Measurements from ENCODE around the gene ACOX1.

DNA sequence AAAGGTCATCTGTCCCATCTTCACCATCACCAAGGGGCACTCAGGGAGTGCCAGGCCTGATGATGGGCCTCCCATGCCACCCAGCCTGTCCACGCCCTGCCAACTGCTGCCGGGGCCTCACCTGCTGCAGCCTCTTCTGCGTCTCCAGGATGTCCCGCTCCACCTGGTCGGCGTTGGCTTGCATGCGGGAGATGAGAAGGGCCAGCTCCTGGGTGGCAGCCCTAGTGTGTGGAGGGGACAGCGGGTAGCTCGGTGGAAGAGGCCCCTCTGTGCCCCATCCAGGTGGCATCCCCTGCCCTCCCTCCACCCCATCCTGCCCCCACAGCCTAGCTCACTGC is 44.9 kb upstream of the ACOX1 start:
- TF ChIP-seq, protein P1, sequence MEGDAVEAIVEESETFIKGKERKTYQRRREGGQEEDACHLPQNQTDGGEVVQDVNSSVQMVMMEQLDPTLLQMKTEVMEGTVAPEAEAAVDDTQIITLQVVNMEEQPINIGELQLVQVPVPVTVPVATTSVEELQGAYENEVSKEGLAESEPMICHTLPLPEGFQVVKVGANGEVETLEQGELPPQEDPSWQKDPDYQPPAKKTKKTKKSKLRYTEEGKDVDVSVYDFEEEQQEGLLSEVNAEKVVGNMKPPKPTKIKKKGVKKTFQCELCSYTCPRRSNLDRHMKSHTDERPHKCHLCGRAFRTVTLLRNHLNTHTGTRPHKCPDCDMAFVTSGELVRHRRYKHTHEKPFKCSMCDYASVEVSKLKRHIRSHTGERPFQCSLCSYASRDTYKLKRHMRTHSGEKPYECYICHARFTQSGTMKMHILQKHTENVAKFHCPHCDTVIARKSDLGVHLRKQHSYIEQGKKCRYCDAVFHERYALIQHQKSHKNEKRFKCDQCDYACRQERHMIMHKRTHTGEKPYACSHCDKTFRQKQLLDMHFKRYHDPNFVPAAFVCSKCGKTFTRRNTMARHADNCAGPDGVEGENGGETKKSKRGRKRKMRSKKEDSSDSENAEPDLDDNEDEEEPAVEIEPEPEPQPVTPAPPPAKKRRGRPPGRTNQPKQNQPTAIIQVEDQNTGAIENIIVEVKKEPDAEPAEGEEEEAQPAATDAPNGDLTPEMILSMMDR (IDR thresholded peaks at IDR 0.05) = no peak
- no peak for TF ChIP-seq EZH2 (IDR thresholded peaks at IDR 0.05; ENCODE audit: borderline replicate concordance, insufficient read depth, low read depth, low read length, poor library complexity, severe bottlenecking)
